ENCODE results near the gene NRROS. TPM values are rescaled to one million over a fixed set of nuclear protein-coding genes. Genes with fewer than 3 reads are reported as not detected.

NRROS gene
- total and polyA plus RNA-seq, 10 of the 15 experiments (the other 5 are each of a cell fraction or from before 2014, with no cell fraction given), result 0.35 to 42.2 (median 12.6) TPM

DNA sequence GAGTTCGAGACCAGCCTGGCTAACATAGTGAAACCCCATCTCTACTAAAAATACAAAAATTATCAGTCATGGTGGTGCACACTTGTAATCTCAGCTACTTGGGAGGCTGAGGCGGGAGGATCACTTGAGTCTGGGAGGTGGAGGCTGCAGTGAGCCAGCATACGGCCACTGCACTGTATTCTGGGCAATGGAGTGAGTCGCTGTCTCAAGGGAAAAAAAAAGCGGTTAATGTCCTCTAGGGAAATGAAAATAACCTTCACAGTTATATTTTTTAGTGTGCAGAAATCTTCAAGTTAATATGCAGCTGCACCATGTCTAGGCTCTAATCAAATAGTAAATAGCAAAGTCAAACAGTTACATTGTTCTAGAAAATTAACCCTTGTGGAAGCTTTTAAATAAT lies 57.8 kb downstream of the NRROS start (continued):
- TF ChIP-seq MEF2B (IDR thresholded peaks at IDR 0.05; ENCODE audit: partially characterized antibody, poor library complexity, severe bottlenecking) (peak; percentile 74), SREBF1 (IDR thresholded peaks at IDR 0.05; ENCODE audit: low read length) (no peak)
- TF ChIP-seq, protein P1, sequence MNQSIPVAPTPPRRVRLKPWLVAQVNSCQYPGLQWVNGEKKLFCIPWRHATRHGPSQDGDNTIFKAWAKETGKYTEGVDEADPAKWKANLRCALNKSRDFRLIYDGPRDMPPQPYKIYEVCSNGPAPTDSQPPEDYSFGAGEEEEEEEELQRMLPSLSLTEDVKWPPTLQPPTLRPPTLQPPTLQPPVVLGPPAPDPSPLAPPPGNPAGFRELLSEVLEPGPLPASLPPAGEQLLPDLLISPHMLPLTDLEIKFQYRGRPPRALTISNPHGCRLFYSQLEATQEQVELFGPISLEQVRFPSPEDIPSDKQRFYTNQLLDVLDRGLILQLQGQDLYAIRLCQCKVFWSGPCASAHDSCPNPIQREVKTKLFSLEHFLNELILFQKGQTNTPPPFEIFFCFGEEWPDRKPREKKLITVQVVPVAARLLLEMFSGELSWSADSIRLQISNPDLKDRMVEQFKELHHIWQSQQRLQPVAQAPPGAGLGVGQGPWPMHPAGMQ (IDR thresholded peaks at IDR 0.05; ENCODE audit: borderline replicate concordance), result no peak

DNA sequence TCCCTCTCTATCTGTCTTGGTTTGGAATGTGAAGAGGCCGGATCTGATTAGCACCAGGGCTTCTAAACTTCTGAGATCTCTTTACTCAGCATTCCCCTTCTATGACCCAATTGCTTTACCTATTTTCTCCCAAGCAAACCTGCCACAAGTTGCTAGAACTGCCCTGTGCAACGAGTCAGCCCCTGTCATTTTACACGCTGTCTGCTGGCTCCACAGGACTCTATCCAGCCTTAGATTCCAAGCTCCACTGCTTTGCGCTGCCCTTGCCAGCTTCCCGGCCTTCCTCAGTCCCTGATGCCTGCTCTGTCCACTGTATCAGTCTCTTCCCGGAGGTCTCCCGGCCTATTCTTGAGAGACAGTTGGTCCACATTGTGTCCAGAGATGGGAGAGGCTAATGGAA lies 60.3 kb downstream of the NRROS start:
- H3K4me2 ChIP-seq (ENCODE audit: control insufficient read depth, insufficient read depth), result no peak overlapping the region
- ChIA-PET SMC1A (ENCODE audit: uncharacterized antibody, unreplicated experiment) (interaction anchor here (1.1 kb wide), 1 partner anchor 19 kb away, joined by 3 read pairs; no protein-coding TSS in a partner anchor), CTCF (interaction anchor here (1.0 to 1.4 kb wide), 2 partner anchors 10 to 88 kb away, joined by 3 read pairs; no protein-coding TSS in a partner anchor), RAD21 (ENCODE audit: unreplicated experiment) (no interaction called here), POLR2A (interaction anchor here (0.5 kb wide), 1 partner anchor 81 kb away, joined by 5 read pairs; no protein-coding TSS in a partner anchor)
- BruUV-seq (replicated peaks), result no TSS peak
- intact Hi-C loops (cut with micrococcal nuclease; ENCODE audit: unreplicated experiment) (no loop called here), in situ Hi-C loops (cut with MboI) (no loop called here)
- H3K9ac ChIP-seq (ENCODE audit: control insufficient read depth, insufficient read depth, low read length), result no peak overlapping the region
- H3K36me3 ChIP-seq (ENCODE audit: control insufficient read depth in 2 of 2, insufficient read depth in 2 of 2, low read length in 1 of 2), result no peaks in the 10 kb centered on the region
- no peak overlapping the region for H3K27ac ChIP-seq (ENCODE audit: control insufficient read depth, insufficient read depth)
- ATAC-seq (no peak), DNase-seq (ENCODE audit: low read depth, low spot score) (no peak), FAIRE-seq (no peak)
- H3K27me3 ChIP-seq (replicated peaks in 1 of 2; ENCODE audit: control insufficient read depth in 2 of 2, insufficient read depth in 2 of 2, low read length in 1 of 2), result no peaks in the 10 kb centered on the region
- no peaks in the 10 kb centered on the region for H3K79me2 ChIP-seq (ENCODE audit: control insufficient read depth, insufficient read depth, low read length)
- no peaks in the 10 kb centered on the region for H4K20me1 ChIP-seq (ENCODE audit: control insufficient read depth, insufficient read depth)
- 73% methylated on average over 7 of the region's 7 CpGs for WGBS (ENCODE audit: insufficient coverage, insufficient replicate concordance, low lambda C conversion rate, missing lambda C conversion rate)
- H3K4me3 ChIP-seq, result no peak overlapping the region
- no peaks in the 10 kb centered on the region for H3K4me1 ChIP-seq (ENCODE audit: control insufficient read depth, insufficient read depth, low read length)
- no peaks in the 10 kb centered on the region for H3K9me3 ChIP-seq (replicated peaks; ENCODE audit: control insufficient read depth, insufficient read depth, low read length)
- TF ChIP-seq KDM1A (IDR thresholded peaks at IDR 0.05; ENCODE audit: borderline replicate concordance) (no peak), GABPA (IDR thresholded peaks at IDR 0.05; ENCODE audit: low read depth) (no peak), TCF12 (IDR thresholded peaks at IDR 0.05; ENCODE audit: low read depth, low read length) (no peak), YBX1 (IDR thresholded peaks at IDR 0.05) (no peak), ZSCAN29 (IDR thresholded peaks at IDR 0.05) (no peak), MYC (IDR thresholded peaks at IDR 0.05; ENCODE audit: insufficient read depth, insufficient read length, insufficient replicate concordance, low read length, severe bottlenecking) (no peak), NR2F1 (conservative IDR thresholded peaks at IDR 0.05) (no peak)
- TF ChIP-seq, protein P2, sequence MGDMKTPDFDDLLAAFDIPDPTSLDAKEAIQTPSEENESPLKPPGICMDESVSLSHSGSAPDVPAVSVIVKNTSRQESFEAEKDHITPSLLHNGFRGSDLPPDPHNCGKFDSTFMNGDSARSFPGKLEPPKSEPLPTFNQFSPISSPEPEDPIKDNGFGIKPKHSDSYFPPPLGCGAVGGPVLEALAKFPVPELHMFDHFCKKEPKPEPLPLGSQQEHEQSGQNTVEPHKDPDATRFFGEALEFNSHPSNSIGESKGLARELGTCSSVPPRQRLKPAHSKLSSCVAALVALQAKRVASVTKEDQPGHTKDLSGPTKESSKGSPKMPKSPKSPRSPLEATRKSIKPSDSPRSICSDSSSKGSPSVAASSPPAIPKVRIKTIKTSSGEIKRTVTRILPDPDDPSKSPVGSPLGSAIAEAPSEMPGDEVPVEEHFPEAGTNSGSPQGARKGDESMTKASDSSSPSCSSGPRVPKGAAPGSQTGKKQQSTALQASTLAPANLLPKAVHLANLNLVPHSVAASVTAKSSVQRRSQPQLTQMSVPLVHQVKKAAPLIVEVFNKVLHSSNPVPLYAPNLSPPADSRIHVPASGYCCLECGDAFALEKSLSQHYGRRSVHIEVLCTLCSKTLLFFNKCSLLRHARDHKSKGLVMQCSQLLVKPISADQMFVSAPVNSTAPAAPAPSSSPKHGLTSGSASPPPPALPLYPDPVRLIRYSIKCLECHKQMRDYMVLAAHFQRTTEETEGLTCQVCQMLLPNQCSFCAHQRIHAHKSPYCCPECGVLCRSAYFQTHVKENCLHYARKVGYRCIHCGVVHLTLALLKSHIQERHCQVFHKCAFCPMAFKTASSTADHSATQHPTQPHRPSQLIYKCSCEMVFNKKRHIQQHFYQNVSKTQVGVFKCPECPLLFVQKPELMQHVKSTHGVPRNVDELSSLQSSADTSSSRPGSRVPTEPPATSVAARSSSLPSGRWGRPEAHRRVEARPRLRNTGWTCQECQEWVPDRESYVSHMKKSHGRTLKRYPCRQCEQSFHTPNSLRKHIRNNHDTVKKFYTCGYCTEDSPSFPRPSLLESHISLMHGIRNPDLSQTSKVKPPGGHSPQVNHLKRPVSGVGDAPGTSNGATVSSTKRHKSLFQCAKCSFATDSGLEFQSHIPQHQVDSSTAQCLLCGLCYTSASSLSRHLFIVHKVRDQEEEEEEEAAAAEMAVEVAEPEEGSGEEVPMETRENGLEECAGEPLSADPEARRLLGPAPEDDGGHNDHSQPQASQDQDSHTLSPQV (IDR thresholded peaks at IDR 0.05), result no peak
- H2AFZ ChIP-seq (ENCODE audit: control insufficient read depth, low read depth, low read length), result no peak overlapping the region

Data from GM12878 (cell line).